ENCODE measurements around the gene MAP3K2. TPM values are rescaled to one million over a fixed set of nuclear protein-coding genes. Genes with fewer than 3 reads are reported as not detected.

The MAP3K2 gene
- total and polyA plus RNA-seq, 10 of the 15 experiments (the other 5 are each of a cell fraction or from before 2014, with no cell fraction given), result 2.7 to 39.6 (median 16.1) TPM

GRCh38 chr2:127259355-127259754, 128.4 kb downstream of the MAP3K2 start (continued):
- TF ChIP-seq CEBPZ (IDR thresholded peaks at IDR 0.05; ENCODE audit: low read depth, low read length) (no peak), RELB (IDR thresholded peaks at IDR 0.05; ENCODE audit: low read depth) (no peak), HDGF (IDR thresholded peaks at IDR 0.05) (no peak), CREM (IDR thresholded peaks at IDR 0.05; ENCODE audit: low read depth) (no peak), EED (IDR thresholded peaks at IDR 0.05; ENCODE audit: low read depth) (no peak), ATF7 (IDR thresholded peaks at IDR 0.05; ENCODE audit: low read depth) (no peak), NR2C2 (IDR thresholded peaks at IDR 0.05; ENCODE audit: borderline replicate concordance, control insufficient read depth, insufficient read length, low read depth) (no peak), PML (IDR thresholded peaks at IDR 0.05; ENCODE audit: low read length) (no peak), ETV6 (conservative IDR thresholded peaks at IDR 0.05 in 1 of 2, IDR thresholded peaks at IDR 0.05 in 1 of 2; ENCODE audit: borderline replicate concordance in 1 of 2, low read depth in 1 of 2) (no peak)
- TF ChIP-seq, protein P1, sequence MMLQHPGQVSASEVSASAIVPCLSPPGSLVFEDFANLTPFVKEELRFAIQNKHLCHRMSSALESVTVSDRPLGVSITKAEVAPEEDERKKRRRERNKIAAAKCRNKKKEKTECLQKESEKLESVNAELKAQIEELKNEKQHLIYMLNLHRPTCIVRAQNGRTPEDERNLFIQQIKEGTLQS (IDR thresholded peaks at IDR 0.05; ENCODE audit: borderline replicate concordance, extremely low read depth, low read depth, low read length), result no peak
